H9 (cell line): Measurements from ENCODE around the gene SMARCC2. TPM values are rescaled to one million over a fixed set of nuclear protein-coding genes. Genes with fewer than 3 reads are reported as not detected.

Source experiments
- DNase-seq: peaks from one replicate; pipeline ENCODE4 v3.0.0-alpha.2; 2017
- H2AFZ ChIP-seq: one replicate; pipeline ENCODE4 v1.6.1; 2013; ENCODE audit warnings: mild to moderate bottlenecking, low read length, control low read depth, moderate library complexity
- H2AK5ac ChIP-seq: 2 replicates; pipeline ENCODE4 v1.6.1; 2013; ENCODE audit warnings: low read length, control low read depth, mixed read lengths; ENCODE audit not compliant: insufficient read length
- H2BK120ac ChIP-seq: one replicate; pipeline ENCODE4 v1.6.1; 2013; ENCODE audit warnings: low read depth, mild to moderate bottlenecking, low read length, control low read depth, inconsistent platforms; ENCODE audit not compliant: poor library complexity, severe bottlenecking
- H2BK12ac ChIP-seq: 2 replicates; pipeline ENCODE4 v1.6.1; 2013; ENCODE audit warnings: low read length, control low read depth, mixed read lengths, low read depth; ENCODE audit not compliant: insufficient read length
- H2BK15ac ChIP-seq: 2 replicates; pipeline ENCODE4 v1.6.1; 2013; ENCODE audit warnings: low read depth, low read length, control low read depth
- H2BK20ac ChIP-seq: one replicate; pipeline ENCODE4 v1.6.1; 2013; ENCODE audit warnings: low read depth, mild to moderate bottlenecking, low read length, control low read depth, inconsistent platforms; ENCODE audit not compliant: poor library complexity, severe bottlenecking
- H2BK5ac ChIP-seq: 2 replicates; pipeline ENCODE4 v1.6.1; 2013; ENCODE audit warnings: low read length, control low read depth, mixed read lengths; ENCODE audit not compliant: insufficient read length
- H3K14ac ChIP-seq: 2 replicates; pipeline ENCODE4 v1.6.1; 2013; ENCODE audit warnings: low read length, control low read depth; ENCODE audit not compliant: insufficient read depth
- H3K18ac ChIP-seq: 2 replicates; pipeline ENCODE4 v1.6.1; 2013; ENCODE audit warnings: low read depth, mild to moderate bottlenecking, mixed read lengths, low read length, control low read depth; ENCODE audit not compliant: insufficient read length
- H3K23ac ChIP-seq: 2 replicates; pipeline ENCODE4 v1.6.1; 2013; ENCODE audit warnings: low read length, control low read depth, mixed read lengths, low read depth; ENCODE audit not compliant: insufficient read length
- H3K23me2 ChIP-seq: 2 replicates; pipeline ENCODE4 v1.6.1; 2013; ENCODE audit warnings: low read depth, mild to moderate bottlenecking, mixed read lengths, low read length, control low read depth; ENCODE audit not compliant: insufficient read length, poor library complexity, severe bottlenecking
- H3K27ac ChIP-seq: 2 replicates; pipeline ENCODE4 v1.5.1; 2013; ENCODE audit warnings: low read length, control low read depth, mixed read lengths, low read depth; ENCODE audit not compliant: insufficient read length
- H3K27me3 ChIP-seq: 2 replicates; pipeline ENCODE4 v1.6.1; 2013; ENCODE audit warnings: low read length, control low read depth, inconsistent platforms; ENCODE audit not compliant: insufficient read depth
- H3K4ac ChIP-seq: 2 replicates; pipeline ENCODE4 v1.6.1; 2013; ENCODE audit warnings: low read depth, mild to moderate bottlenecking, control low read depth, inconsistent platforms, low read length, moderate library complexity
- H3K4me1 ChIP-seq: 2 replicates; pipeline ENCODE4 v1.6.1; 2013; ENCODE audit warnings: low read length, control low read depth, inconsistent platforms; ENCODE audit not compliant: insufficient read depth
- H3K4me2 ChIP-seq: 2 replicates; pipeline ENCODE4 v1.6.1; 2013; ENCODE audit warnings: low read length, control low read depth, mixed read lengths; ENCODE audit not compliant: insufficient read length, insufficient read depth
- H3K56ac ChIP-seq: 2 replicates; pipeline ENCODE4 v1.6.1; 2013; ENCODE audit warnings: low read depth, mild to moderate bottlenecking, mixed read lengths, low read length, control low read depth; ENCODE audit not compliant: insufficient read length
- H3K79me1 ChIP-seq: 2 replicates; pipeline ENCODE4 v1.6.1; 2013; ENCODE audit warnings: low read depth, mild to moderate bottlenecking, moderate library complexity, low read length, control low read depth, inconsistent platforms; ENCODE audit not compliant: insufficient read depth, poor library complexity, severe bottlenecking
- H3K79me2 ChIP-seq: 2 replicates; pipeline ENCODE4 v1.6.1; 2013; ENCODE audit warnings: low read length, control low read depth, inconsistent platforms; ENCODE audit not compliant: insufficient read depth
- H3K9ac ChIP-seq: 2 replicates; pipeline ENCODE4 v1.6.1; 2013; ENCODE audit warnings: low read length, control low read depth, mixed read lengths; ENCODE audit not compliant: insufficient read length; ENCODE audit errors: extremely low read depth
- H3K9me3 ChIP-seq: one replicate; pipeline ENCODE4 v1.6.1; 2013; ENCODE audit warnings: low read depth, low read length, inconsistent platforms; ENCODE audit not compliant: control insufficient read depth
- H3T11ph ChIP-seq: one replicate; pipeline ENCODE4 v1.6.1; 2013; ENCODE audit warnings: mild to moderate bottlenecking, low read length, control low read depth, inconsistent platforms
- H4K20me1 ChIP-seq: one replicate; pipeline ENCODE4 v1.6.1; 2013; ENCODE audit not compliant: control insufficient read depth, insufficient read length, insufficient read depth
- H4K5ac ChIP-seq: 2 replicates; pipeline ENCODE4 v1.6.1; 2013; ENCODE audit warnings: low read depth, mild to moderate bottlenecking, mixed read lengths, low read length, control low read depth; ENCODE audit not compliant: insufficient read length
- H4K8ac ChIP-seq: replicated peaks from 2 replicates; pipeline ENCODE4 v1.6.1; 2013; ENCODE audit warnings: low read length, control low read depth, mixed read lengths, low read depth; ENCODE audit not compliant: insufficient read length
- H4K91ac ChIP-seq: 2 replicates; pipeline ENCODE4 v1.6.1; 2013; ENCODE audit warnings: low read depth, mild to moderate bottlenecking, moderate library complexity, mixed read lengths, low read length, control low read depth; ENCODE audit not compliant: insufficient read length
- H3K27ac Mint-ChIP-seq, 3 experiments: 2 replicates in 2 of 3; 3 replicates in 1 of 3; pipeline ENCODE4 v1.8.0; 2020 to 2021; ENCODE audit warnings: mixed read lengths in 3 of 3, mild to moderate bottlenecking in 1 of 3, moderate library complexity in 1 of 3
- H3K27me3 Mint-ChIP-seq: 2 replicates; pipeline ENCODE4 v1.8.0; 2021; ENCODE audit warnings: low read depth, mild to moderate bottlenecking, moderate library complexity, mixed read lengths
- H3K36me3 Mint-ChIP-seq, 3 experiments: 2 replicates in 2 of 3; 3 replicates in 1 of 3; pipeline ENCODE4 v1.8.0; 2020 to 2021; ENCODE audit warnings: low read depth in 3 of 3, mixed read lengths in 3 of 3; ENCODE audit not compliant: insufficient read depth in 1 of 3
- H3K4me1 Mint-ChIP-seq, 2 experiments: 2 replicates each; pipeline ENCODE4 v1.8.0; 2020; ENCODE audit warnings: mixed read lengths in 2 of 2
- H3K4me3 Mint-ChIP-seq, 2 experiments: 2 replicates in 1 of 2; 3 replicates in 1 of 2; pipeline ENCODE4 v1.8.0; 2020 to 2021; ENCODE audit warnings: mild to moderate bottlenecking in 2 of 2, mixed read lengths in 2 of 2, moderate library complexity in 1 of 2
- H3K9me3 Mint-ChIP-seq, 2 experiments: 2 replicates in 1 of 2; 3 replicates in 1 of 2; pipeline ENCODE4 v1.8.0; 2020; ENCODE audit warnings: mild to moderate bottlenecking in 2 of 2, mixed read lengths in 2 of 2, moderate library complexity in 1 of 2
- CTCF ChIP-seq: fragments of 200-600 bp; sonication (generic); conservative IDR thresholded peaks from 3 replicates; pipeline ENCODE4 v1.8.0; 2021; ENCODE audit warnings: antibody characterized with exemption, mild to moderate bottlenecking
- WGBS: extraction: QIAGEN DNeasy Blood & Tissue Kit; methylation state at CpG from one replicate; pipeline ENCODE4 v1.1.7; 2013; ENCODE audit warnings: missing lambda C conversion rate, low lambda C conversion rate, mixed read lengths; ENCODE audit not compliant: insufficient read length; ENCODE audit errors: extremely low coverage; 5-methylcytosine and 5-hydroxymethylcytosine counted together
- total RNA-seq: library from RNA; stranded (reverse); gene quantifications from 2 replicates; pipeline ENCODE4 v1.2.1, GENCODE V29; 2021

Gene SMARCC2
- total RNA-seq, 1 experiment from 2014 or later = 86.9 TPM

GRCh38 chr12:56130876-56131275 lies 58.4 kb downstream of the SMARCC2 start:
- Histone ChIP-seq H3K18ac (no peak overlapping the region), H3K14ac (no peak overlapping the region), H2AK5ac (no peak overlapping the region), H3T11ph (no peak overlapping the region), H3K9me3 (no peaks in the 10 kb centered on the region), H2BK12ac (no peak overlapping the region), H3K56ac (no peak overlapping the region), H4K5ac (no peak overlapping the region), H4K91ac (no peak overlapping the region), H3K79me1 (no peaks in the 10 kb centered on the region), H2BK15ac (no peak overlapping the region), H3K4ac (no peak overlapping the region), H2AFZ (no peak overlapping the region), H3K4me1 (no peaks in the 10 kb centered on the region), H3K4me2 (no peak overlapping the region), H3K23me2 (peaks cover 17% of the 10 kb centered on the region), H2BK20ac (no peak overlapping the region), H3K9ac (no peak overlapping the region), H3K23ac (no peak overlapping the region), H2BK120ac (no peak overlapping the region), H3K79me2 (no peaks in the 10 kb centered on the region), H3K27ac (no peak overlapping the region), H2BK5ac (no peak overlapping the region), H3K27me3 (no peaks in the 10 kb centered on the region), H4K8ac (no peak overlapping the region), H4K20me1 (no peaks in the 10 kb centered on the region)
- no peak for TF ChIP-seq CTCF
- no peak for DNase-seq
- Mint-ChIP-seq H3K9me3 (no peaks in the 10 kb centered on the region; a peak in 1 of 5 replicates), H3K36me3 (peaks cover 43 to 56% (median 51%) of the 10 kb centered on the region in 3 experiments), H3K27me3 (no peaks in the 10 kb centered on the region), H3K27ac (no peak overlapping the region), H3K4me3 (peak overlapping the region; percentile 74 to 88; a peak in 3 of 5 replicates), H3K4me1 (peaks cover 26 to 27% of the 10 kb centered on the region in 2 experiments)
- WGBS = no CpG with 5 or more reads among the region's 4 CpGs
